ENCODE data around the gene CCKAR.
A peak's percentile ranks its signal among the peaks of the same experiment; 100 is the strongest.

GRCh38 chr4:26452565-26453531 is 37.4 kb downstream of the CCKAR start:
- peak; percentile 24; the same call in 1 of the 2 replicates for TF ChIP-seq POLR2AphosphoS5 (IDR thresholded peaks at IDR 0.05; ENCODE audit: low read depth, low read length)
- TF ChIP-seq YY1 (IDR thresholded peaks at IDR 0.05; ENCODE audit: low read depth, low read length) = no peak
- no peak for TF ChIP-seq RFX5 (IDR thresholded peaks at IDR 0.05; ENCODE audit: borderline replicate concordance, low read depth, low read length)
- TF ChIP-seq ATF2 (IDR thresholded peaks at IDR 0.05; ENCODE audit: low read length) = no peak
- no peak for TF ChIP-seq POU5F1 (IDR thresholded peaks at IDR 0.05; ENCODE audit: low read depth, low read length)
- TF ChIP-seq EZH2 (IDR thresholded peaks at IDR 0.05; ENCODE audit: low read depth, low read length, severe bottlenecking) = no peak
